HG03039 (cell line): ENCODE measurements around the gene GPM6B.
"Not testable (repeated sequence)": the region's sequence is repeated elsewhere in the genome, so short reads cannot be mapped to it uniquely, and the experiment has no call there.

Experiments
- ATAC-seq: cut with Tn5 transposase; IDR thresholded peaks from one replicate; pipeline ENCODE4 v1.9.1; 2021; ENCODE audit warnings: mild to moderate bottlenecking, moderate library complexity; ENCODE audit not compliant: unreplicated experiment

The GPM6B gene

DNA sequence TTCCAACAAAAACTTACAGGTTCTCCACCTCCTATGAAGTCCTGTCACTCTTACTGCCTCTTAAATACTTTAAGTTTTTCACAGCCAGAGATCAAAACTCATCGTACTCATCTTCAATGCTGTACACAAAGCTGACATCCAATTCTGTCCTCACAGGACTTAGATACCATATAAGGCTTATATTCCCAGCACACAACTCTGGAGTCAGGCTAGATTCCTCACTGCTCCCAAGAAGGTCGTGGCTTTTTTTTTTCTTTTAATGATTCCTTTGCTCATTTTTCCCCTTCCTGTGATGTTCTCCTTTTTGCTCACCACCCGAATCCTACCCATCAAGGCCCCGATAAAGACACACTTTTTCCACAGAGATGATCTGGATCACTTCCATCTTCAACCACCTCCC lies 83.4 kb downstream of the GPM6B start:
- ATAC-seq: no peak

DNA sequence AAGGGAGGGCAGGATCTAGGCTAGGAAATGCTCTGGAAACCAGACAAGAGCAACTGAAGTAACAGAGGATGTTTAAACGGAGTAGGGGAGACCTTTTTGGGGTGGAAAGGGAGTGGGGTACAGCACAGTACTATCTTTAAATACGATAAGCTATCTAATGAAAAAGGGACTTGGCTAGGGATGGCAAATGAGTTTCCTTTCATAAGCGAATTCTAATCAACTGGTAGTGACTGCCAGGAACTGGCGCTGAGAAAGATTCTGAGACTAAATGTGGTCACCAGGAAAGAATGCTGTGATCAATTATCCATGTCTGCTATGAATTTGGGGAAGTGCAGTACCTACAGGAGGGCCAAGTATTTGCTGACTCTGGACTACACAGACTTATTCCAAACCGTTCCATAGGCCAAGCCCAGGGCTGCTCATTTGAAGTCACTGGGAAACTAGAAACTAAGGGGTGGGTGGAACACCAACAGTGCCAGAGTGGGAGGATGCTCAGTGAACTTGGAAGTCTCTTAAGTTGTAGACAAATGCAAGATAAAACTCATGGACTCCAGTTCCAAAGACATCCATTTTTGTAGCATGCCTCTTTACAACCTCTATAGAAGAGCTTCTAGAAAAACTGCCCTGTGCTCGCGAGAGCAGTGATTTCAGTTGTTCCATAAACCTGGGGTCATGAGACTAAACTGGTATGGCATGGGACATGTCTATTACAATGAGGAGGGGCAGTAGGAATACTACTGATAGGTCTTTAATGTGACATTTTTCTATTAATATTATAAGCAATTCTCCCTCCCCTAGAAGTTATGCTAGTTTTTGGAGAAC lies 84.4 kb downstream of the GPM6B start:
- no peak for ATAC-seq

DNA sequence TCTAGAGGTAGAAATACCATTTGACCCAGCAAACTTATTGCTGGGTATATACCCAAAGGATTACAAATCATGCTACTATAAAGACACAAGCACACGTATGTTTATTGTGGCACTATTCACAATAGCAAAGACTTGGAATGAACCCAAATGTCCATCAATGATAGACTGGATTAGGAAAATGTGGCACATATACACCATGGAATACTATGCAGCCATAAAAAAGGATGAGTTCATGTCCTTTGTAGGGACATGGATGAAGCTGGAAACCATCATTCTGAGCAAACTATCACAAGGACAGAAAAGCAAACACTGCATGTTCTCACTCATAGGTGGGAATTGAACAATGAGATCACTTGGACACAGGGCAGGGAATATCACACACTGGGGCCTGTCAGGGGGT lies 86.4 kb downstream of the GPM6B start:
- ATAC-seq: not testable (repeated sequence)

DNA sequence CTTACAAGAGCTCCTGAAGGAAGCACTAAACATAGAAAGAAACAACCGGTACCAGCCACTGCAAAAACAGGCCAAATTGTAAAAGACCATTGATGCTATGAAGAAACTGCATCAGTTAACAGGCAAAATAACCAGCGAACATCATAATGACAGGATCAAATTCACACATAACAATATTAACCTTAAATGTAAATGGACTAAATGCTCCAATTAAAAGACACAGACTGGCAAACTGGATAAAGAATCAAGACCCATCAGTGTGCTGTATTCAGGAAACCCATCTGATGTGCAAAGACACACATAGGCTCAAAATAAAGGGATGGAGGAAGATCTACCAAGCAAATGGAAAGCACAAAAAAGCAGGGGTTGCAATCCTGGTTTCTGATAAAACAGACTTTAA lies 90.3 kb downstream of the GPM6B start:
- not testable (repeated sequence) for ATAC-seq

DNA sequence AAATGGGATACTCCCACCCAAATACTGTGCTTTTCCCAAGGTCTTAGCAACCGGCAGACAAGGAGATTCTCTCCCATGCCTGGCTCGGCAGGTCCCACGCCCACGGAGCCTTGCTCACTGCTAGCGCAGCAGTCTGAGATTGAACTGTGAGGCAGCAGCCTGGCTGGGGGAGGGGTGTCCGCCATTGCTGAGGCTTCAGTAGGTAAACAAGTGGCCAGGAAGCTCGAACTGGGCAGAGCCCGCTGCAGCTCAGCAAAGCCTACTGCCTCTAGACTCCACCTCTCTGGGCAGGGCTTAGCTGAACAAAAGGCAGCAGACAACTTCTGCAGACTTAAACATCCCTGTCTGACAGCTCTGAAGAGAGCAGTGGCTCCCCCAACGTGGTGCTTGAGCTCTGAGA lies 92.0 kb downstream of the GPM6B start:
- not testable (repeated sequence) for ATAC-seq

DNA sequence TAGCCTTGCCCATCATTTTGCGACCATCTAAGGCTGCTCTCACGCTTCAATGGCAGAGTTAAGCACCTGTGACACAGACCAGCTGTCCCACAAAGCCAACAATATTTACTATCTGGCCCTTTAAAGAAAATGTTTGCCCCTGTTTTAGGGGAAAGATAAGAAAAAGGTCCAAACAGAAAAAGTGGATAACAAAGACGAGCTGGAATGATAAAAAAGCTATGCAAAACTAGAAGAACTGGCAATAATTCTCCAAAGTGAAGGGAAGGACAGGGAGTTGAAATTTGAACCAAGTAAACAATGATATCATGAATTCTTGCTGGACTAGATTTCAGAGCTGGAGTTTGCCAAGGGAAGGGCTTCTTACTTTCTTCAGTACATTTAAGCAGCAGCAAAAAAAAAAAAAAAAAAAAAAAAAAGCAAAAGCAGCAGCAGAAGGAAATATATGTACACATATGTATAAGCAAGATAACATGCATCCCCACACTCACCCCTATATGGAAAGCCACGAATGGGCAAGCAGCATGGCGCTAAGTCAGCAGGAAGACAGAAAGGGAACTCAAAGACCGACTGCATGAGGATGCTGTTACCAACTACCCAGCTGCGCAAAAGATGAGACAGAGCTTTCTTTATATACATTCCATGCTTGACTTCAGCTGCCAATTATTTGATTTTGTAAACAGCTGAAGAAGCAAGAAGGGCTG lies 94.9 kb downstream of the GPM6B start:
- no peak for ATAC-seq

DNA sequence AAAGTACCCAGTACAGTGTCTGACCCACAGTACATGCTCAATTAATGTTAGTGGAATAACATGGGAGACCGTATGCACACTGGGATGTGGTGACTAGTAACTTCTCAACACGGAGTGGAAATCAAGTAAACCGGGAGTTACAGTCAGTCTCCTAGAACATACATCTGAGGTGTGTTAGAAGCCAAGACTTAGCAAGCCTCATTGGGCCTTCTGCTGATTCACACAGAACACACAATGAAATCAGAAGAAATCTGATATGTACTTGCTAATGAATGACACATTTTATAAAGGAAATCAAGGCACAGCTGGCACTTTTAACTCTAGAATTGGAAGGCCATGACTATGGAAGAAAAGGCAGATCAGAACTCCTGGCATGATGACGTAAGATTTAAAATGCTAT lies 95.5 kb downstream of the GPM6B start:
- ATAC-seq: no peak
